HL-60 (cell line): ENCODE measurements around the gene MYLIP. TPM values are rescaled to one million over a fixed set of nuclear protein-coding genes. Genes with fewer than 3 reads are reported as not detected.

Source experiments
- DNase-seq, 2 experiments: peaks; one replicate each; pipeline ENCODE4 v3.0.0-alpha.2; 2010 to 2020; ENCODE audit warnings: low read depth in 1 of 2, low spot score in 1 of 2
- H3K27ac ChIP-seq: fragments of 250-450 bp; sonication (Bioruptor Pico); replicated peaks from 2 replicates; pipeline ENCODE4 v1.5.1; 2020; ENCODE audit warnings: mild to moderate bottlenecking, moderate library complexity
- H3K27me3 ChIP-seq: fragments of 250-450 bp; sonication (Bioruptor Pico); 2 replicates; pipeline ENCODE4 v1.5.1; 2021; ENCODE audit warnings: mild to moderate bottlenecking, moderate library complexity; ENCODE audit not compliant: insufficient read depth, poor library complexity, severe bottlenecking
- H3K4me3 ChIP-seq: replicated peaks from 2 replicates; pipeline ENCODE4 v1.5.1; 2011; ENCODE audit warnings: mild to moderate bottlenecking, control low read depth, low read length; ENCODE audit not compliant: insufficient read depth
- CTCF ChIP-seq: IDR thresholded peaks from one replicate; pipeline ENCODE4 v1.5.1; 2011; ENCODE audit warnings: low read length, control low read depth, inconsistent platforms; ENCODE audit not compliant: insufficient read depth
- GABPA ChIP-seq: IDR thresholded peaks from 2 replicates; pipeline ENCODE4 v1.6.1; 2012; ENCODE audit warnings: low read depth
- POLR2AphosphoS5 ChIP-seq: IDR thresholded peaks from 2 replicates; pipeline ENCODE4 v1.6.1; 2012; ENCODE audit warnings: low read depth
- SPI1 ChIP-seq: IDR thresholded peaks from 2 replicates; pipeline ENCODE4 v1.6.1; 2012; ENCODE audit warnings: low read depth, mild to moderate bottlenecking, borderline replicate concordance
- microRNA-seq: library from miRNA; unstranded; fragments of <30 nt; microRNA quantifications from one replicate; pipeline ENCODE4, GENCODE V29; 2018
- TF ChIP-seq, protein P1 (sequence below): IDR thresholded peaks from 2 replicates; pipeline ENCODE4 v1.6.1; 2012; ENCODE audit warnings: low read depth; ENCODE audit not compliant: insufficient replicate concordance

Gene MYLIP

DNA sequence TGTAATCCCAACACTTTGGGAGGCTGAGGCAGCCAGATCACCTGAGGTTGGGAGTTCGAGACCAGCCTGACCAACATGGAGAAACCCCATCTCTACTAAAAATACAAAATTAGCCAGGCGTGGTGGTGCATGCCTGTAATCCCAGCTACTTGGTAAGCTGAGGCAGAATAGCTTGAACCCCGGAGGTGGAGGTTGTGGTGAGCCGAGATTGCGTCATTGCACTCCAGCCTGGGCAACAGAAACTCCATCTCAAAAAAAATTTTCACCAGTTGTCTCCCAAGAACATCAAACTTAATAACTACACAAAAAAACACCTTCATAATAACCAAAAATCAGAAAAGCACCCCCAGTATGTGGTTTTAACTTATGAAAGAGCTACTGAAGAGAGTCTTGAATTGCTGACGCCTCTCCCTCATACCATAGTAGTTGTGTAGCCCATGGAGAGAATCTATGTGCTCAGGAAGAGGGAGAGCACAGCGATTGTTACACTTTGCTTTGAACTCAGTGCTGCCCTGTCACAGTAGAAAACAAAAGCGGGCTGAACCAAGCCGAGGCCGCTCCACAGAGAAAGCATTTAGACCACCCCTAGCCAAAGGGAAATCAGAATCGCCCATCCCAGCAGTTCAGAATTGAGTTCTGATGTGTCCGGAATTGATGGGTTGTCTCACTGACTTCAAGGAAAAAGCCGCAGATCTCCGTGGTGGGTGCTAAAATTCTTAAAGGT lies 67.5 kb downstream of the MYLIP start:
- DNase-seq: no peak
- Histone ChIP-seq H3K27ac (no peak overlapping the region), H3K4me3 (no peak overlapping the region), H3K27me3 (peaks cover 4% of the 10 kb centered on the region)
- TF ChIP-seq POLR2AphosphoS5: no peak

- TF ChIP-seq GABPA: no peak
- TF ChIP-seq, protein P1, sequence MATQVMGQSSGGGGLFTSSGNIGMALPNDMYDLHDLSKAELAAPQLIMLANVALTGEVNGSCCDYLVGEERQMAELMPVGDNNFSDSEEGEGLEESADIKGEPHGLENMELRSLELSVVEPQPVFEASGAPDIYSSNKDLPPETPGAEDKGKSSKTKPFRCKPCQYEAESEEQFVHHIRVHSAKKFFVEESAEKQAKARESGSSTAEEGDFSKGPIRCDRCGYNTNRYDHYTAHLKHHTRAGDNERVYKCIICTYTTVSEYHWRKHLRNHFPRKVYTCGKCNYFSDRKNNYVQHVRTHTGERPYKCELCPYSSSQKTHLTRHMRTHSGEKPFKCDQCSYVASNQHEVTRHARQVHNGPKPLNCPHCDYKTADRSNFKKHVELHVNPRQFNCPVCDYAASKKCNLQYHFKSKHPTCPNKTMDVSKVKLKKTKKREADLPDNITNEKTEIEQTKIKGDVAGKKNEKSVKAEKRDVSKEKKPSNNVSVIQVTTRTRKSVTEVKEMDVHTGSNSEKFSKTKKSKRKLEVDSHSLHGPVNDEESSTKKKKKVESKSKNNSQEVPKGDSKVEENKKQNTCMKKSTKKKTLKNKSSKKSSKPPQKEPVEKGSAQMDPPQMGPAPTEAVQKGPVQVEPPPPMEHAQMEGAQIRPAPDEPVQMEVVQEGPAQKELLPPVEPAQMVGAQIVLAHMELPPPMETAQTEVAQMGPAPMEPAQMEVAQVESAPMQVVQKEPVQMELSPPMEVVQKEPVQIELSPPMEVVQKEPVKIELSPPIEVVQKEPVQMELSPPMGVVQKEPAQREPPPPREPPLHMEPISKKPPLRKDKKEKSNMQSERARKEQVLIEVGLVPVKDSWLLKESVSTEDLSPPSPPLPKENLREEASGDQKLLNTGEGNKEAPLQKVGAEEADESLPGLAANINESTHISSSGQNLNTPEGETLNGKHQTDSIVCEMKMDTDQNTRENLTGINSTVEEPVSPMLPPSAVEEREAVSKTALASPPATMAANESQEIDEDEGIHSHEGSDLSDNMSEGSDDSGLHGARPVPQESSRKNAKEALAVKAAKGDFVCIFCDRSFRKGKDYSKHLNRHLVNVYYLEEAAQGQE: no peak
- TF ChIP-seq POLR2AphosphoS5: no peak
- no peak for TF ChIP-seq SPI1
- no peak for TF ChIP-seq CTCF
- H3K27ac ChIP-seq: no peak overlapping the region
- no peak overlapping the region for H3K4me3 ChIP-seq
- H3K27me3 ChIP-seq: peaks cover 4% of the 10 kb centered on the region
- no peak for DNase-seq
Observed at GRCh38 chr6:16196984-16197546, 68.2 kb downstream of the MYLIP start.

Small RNAs within 50 kb of the gene (microRNA-seq; reads per million reads assigned to microRNA genes)
- gene MIR4639: not detected
